Neuron (in vitro differentiated cells): Measurements from ENCODE around the gene GSK3A.
A peak's percentile ranks its signal among the peaks of the same experiment; 100 is the strongest.

ENCODE experiments used
- H2AFZ ChIP-seq: one replicate; pipeline ENCODE4 v1.6.1; 2013; ENCODE audit warnings: low read depth, mild to moderate bottlenecking, inconsistent platforms, low read length, moderate library complexity
- H3K27me3 ChIP-seq: one replicate; pipeline ENCODE4 v1.6.1; 2013; ENCODE audit warnings: low read length; ENCODE audit not compliant: insufficient read depth
- H3K36me3 ChIP-seq: one replicate; pipeline ENCODE4 v1.6.1; 2013; ENCODE audit warnings: low read length; ENCODE audit not compliant: insufficient read depth
- H3K4me1 ChIP-seq: one replicate; pipeline ENCODE4 v1.6.1; 2013; ENCODE audit warnings: low read length; ENCODE audit not compliant: insufficient read depth
- H3K4me3 ChIP-seq: 2 replicates; pipeline ENCODE4 v1.5.1; 2013; ENCODE audit warnings: mild to moderate bottlenecking, low read length, moderate library complexity
- H3K9me3 ChIP-seq: one replicate; pipeline ENCODE4 v1.6.1; 2013; ENCODE audit warnings: low read length

Gene GSK3A

GRCh38 chr19:42230571-42230970 is 11.8 kb downstream of the GSK3A start:
- H3K27me3 ChIP-seq, result no peaks in the 10 kb centered on the region
- H3K4me3 ChIP-seq, result no peak overlapping the region
- peaks cover 80% of the 10 kb centered on the region for H3K36me3 ChIP-seq
- no peaks in the 10 kb centered on the region for H3K9me3 ChIP-seq
- no peak overlapping the region for H2AFZ ChIP-seq
- H3K4me1 ChIP-seq, result no peaks in the 10 kb centered on the region

- Histone ChIP-seq H3K36me3 (peaks cover 79% of the 10 kb centered on the region), H3K9me3 (no peaks in the 10 kb centered on the region), H3K4me3 (no peak overlapping the region), H3K4me1 (no peaks in the 10 kb centered on the region), H3K27me3 (no peaks in the 10 kb centered on the region), H2AFZ (no peak overlapping the region)
These were observed 12.5 kb downstream of the GSK3A start for GRCh38 chr19:42229855-42230351.

- Histone ChIP-seq H3K4me3 (no peak overlapping the region), H3K9me3 (no peaks in the 10 kb centered on the region), H3K4me1 (no peaks in the 10 kb centered on the region), H2AFZ (no peak overlapping the region), H3K27me3 (no peaks in the 10 kb centered on the region), H3K36me3 (peaks cover 80% of the 10 kb centered on the region)
These were observed 13.0 kb downstream of the GSK3A start for GRCh38 chr19:42229301-42229854.

GRCh38 chr19:42228641-42229040 is 13.8 kb downstream of the GSK3A start:
- H3K9me3 ChIP-seq, result no peaks in the 10 kb centered on the region
- no peak overlapping the region for H3K4me3 ChIP-seq
- H3K36me3 ChIP-seq, result peaks cover 77% of the 10 kb centered on the region
- H3K4me1 ChIP-seq, result no peaks in the 10 kb centered on the region
- H2AFZ ChIP-seq, result no peak overlapping the region
- no peaks in the 10 kb centered on the region for H3K27me3 ChIP-seq

- no peaks in the 10 kb centered on the region for H3K9me3 ChIP-seq
- no peak overlapping the region for H3K4me3 ChIP-seq
- H3K4me1 ChIP-seq, result no peaks in the 10 kb centered on the region
- H2AFZ ChIP-seq, result no peak overlapping the region
- peaks cover 59% of the 10 kb centered on the region for H3K36me3 ChIP-seq
- no peaks in the 10 kb centered on the region for H3K27me3 ChIP-seq
These were observed 15.5 kb downstream of the GSK3A start for GRCh38 chr19:42226886-42227285.

GRCh38 chr19:42225718-42226292 is 16.6 kb downstream of the GSK3A start:
- Histone ChIP-seq H3K4me3 (no peak overlapping the region), H3K36me3 (peaks cover 50% of the 10 kb centered on the region), H3K4me1 (peaks cover 6% of the 10 kb centered on the region), H2AFZ (no peak overlapping the region), H3K27me3 (no peaks in the 10 kb centered on the region), H3K9me3 (no peaks in the 10 kb centered on the region)

GRCh38 chr19:42224940-42225717 is 17.3 kb downstream of the GSK3A start:
- Histone ChIP-seq H3K9me3 (no peaks in the 10 kb centered on the region), H3K36me3 (peaks cover 45% of the 10 kb centered on the region), H2AFZ (no peak overlapping the region), H3K4me1 (peaks cover 7% of the 10 kb centered on the region), H3K27me3 (no peaks in the 10 kb centered on the region), H3K4me3 (no peak overlapping the region)

- H3K36me3 ChIP-seq, result peaks cover 17% of the 10 kb centered on the region
- no peaks in the 10 kb centered on the region for H3K9me3 ChIP-seq
- peaks cover 29% of the 10 kb centered on the region for H3K4me1 ChIP-seq
- peak overlapping the region; percentile 87 for H3K4me3 ChIP-seq
- no peaks in the 10 kb centered on the region for H3K27me3 ChIP-seq
- peak overlapping the region; percentile 41 for H2AFZ ChIP-seq
These were observed 21.7 kb downstream of the GSK3A start for GRCh38 chr19:42220751-42221097.

- peaks cover 30% of the 10 kb centered on the region for H3K4me1 ChIP-seq
- H3K4me3 ChIP-seq, result peak within 1 kb of the TSS; percentile 87
- no peaks in the 10 kb centered on the region for H3K27me3 ChIP-seq
- peak within 1 kb of the TSS; percentile 41 for H2AFZ ChIP-seq
- peaks cover 13% of the 10 kb centered on the region for H3K36me3 ChIP-seq
- no peaks in the 10 kb centered on the region for H3K9me3 ChIP-seq
These were observed 22.3 kb downstream of the GSK3A start, which contains the start of gene ZNF526 for GRCh38 chr19:42219812-42220750. Gene ZNF526, plus strand, starts transcription at chr19:42220312. Its CDS starts 4,092 bp downstream, at chr19:42224404.

- peak within 1 kb of the TSS; percentile 79 for H3K4me3 ChIP-seq
- H3K4me1 ChIP-seq, result peaks cover 30% of the 10 kb centered on the region
- H3K9me3 ChIP-seq, result no peaks in the 10 kb centered on the region
- H3K36me3 ChIP-seq, result peaks cover 23% of the 10 kb centered on the region
- no peaks in the 10 kb centered on the region for H3K27me3 ChIP-seq
- H2AFZ ChIP-seq, result peak within 1 kb of the TSS; percentile 72
These were observed 24.6 kb downstream of the GSK3A start, which contains the start of gene DEDD2 for GRCh38 chr19:42217520-42218437. Gene DEDD2, minus strand, starts transcription at chr19:42217677. Its CDS starts 670 bp downstream, at chr19:42217007.

- H3K27me3 ChIP-seq, result no peaks in the 10 kb centered on the region
- H3K4me1 ChIP-seq, result peaks cover 30% of the 10 kb centered on the region
- peak overlapping the region; percentile 79 for H3K4me3 ChIP-seq
- H3K9me3 ChIP-seq, result no peaks in the 10 kb centered on the region
- peak overlapping the region; percentile 72 for H2AFZ ChIP-seq
- H3K36me3 ChIP-seq, result peaks cover 30% of the 10 kb centered on the region
These were observed 25.5 kb downstream of the GSK3A start for GRCh38 chr19:42216653-42217519.
